Measurements from ENCODE around the gene IQCE. TPM values are rescaled to one million over a fixed set of nuclear protein-coding genes. Genes with fewer than 3 reads are reported as not detected.

IQCE gene, protein sequence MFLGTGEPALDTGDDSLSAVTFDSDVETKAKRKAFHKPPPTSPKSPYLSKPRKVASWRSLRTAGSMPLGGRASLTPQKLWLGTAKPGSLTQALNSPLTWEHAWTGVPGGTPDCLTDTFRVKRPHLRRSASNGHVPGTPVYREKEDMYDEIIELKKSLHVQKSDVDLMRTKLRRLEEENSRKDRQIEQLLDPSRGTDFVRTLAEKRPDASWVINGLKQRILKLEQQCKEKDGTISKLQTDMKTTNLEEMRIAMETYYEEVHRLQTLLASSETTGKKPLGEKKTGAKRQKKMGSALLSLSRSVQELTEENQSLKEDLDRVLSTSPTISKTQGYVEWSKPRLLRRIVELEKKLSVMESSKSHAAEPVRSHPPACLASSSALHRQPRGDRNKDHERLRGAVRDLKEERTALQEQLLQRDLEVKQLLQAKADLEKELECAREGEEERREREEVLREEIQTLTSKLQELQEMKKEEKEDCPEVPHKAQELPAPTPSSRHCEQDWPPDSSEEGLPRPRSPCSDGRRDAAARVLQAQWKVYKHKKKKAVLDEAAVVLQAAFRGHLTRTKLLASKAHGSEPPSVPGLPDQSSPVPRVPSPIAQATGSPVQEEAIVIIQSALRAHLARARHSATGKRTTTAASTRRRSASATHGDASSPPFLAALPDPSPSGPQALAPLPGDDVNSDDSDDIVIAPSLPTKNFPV
- 22.2 TPM for total RNA-seq
- long read RNA-seq, full-length matches to known transcripts, result 7 of 32 reads
- long read RNA-seq, partial matches to known transcripts, result 17 of 32 reads
- long read RNA-seq, other reads (novel, unspliced or antisense), result 8 of 32 reads

DNA sequence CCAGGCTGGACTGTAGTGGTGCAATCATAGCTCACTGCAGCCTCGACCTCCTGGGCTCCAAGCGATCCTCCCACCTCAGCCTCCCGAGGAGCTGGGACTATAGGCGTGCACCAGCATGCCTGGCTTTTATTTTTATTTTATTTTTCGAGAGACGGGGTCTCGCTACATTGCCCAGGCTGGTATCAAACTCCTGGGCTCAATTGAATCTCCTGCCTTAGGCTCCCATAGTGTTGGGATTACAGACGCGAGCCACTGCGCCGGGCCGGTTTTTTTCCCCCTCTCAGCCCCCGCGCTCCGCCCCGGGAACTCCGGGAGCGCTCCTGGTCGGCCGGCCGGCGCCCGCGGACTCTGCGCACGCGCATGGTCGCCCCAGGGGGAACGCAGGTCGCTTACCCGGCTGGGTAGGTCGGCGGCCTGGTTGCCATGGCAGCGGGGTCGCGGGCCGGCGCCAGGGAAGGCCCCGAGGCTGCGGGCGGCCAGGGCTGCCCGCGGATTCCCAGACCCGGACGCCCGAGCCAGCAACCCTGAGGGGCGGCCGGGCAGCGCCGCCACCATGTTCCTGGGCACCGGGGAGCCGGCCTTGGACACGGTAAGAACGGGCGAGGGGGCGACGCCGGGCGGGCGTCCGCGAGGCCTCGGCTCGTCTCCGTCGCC, at the start of gene IQCE:
IQCE (plus strand) TSS at position 351 of the 654 bp plus-strand sequence; CDS start at position 554, 203 bp downstream.
- TF ChIP-seq, protein P1, sequence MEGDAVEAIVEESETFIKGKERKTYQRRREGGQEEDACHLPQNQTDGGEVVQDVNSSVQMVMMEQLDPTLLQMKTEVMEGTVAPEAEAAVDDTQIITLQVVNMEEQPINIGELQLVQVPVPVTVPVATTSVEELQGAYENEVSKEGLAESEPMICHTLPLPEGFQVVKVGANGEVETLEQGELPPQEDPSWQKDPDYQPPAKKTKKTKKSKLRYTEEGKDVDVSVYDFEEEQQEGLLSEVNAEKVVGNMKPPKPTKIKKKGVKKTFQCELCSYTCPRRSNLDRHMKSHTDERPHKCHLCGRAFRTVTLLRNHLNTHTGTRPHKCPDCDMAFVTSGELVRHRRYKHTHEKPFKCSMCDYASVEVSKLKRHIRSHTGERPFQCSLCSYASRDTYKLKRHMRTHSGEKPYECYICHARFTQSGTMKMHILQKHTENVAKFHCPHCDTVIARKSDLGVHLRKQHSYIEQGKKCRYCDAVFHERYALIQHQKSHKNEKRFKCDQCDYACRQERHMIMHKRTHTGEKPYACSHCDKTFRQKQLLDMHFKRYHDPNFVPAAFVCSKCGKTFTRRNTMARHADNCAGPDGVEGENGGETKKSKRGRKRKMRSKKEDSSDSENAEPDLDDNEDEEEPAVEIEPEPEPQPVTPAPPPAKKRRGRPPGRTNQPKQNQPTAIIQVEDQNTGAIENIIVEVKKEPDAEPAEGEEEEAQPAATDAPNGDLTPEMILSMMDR (IDR thresholded peaks at IDR 0.05), result no peak
- no peaks in the 10 kb centered on the region for H3K27me3 ChIP-seq
- H3K4me1 ChIP-seq, result peaks cover 33% of the 10 kb centered on the region
- peak within 1 kb of the TSS; percentile 80 for H3K27ac ChIP-seq
- intact Hi-C loops (cut with DNase I), result no loop called here
- DNase-seq (peak; percentile 98), ATAC-seq (peak; percentile 89)
- no peaks in the 10 kb centered on the region for H3K36me3 ChIP-seq
- peak within 1 kb of the TSS; percentile 90 for H3K4me3 ChIP-seq
- H3K9me3 ChIP-seq, result no peaks in the 10 kb centered on the region

DNA sequence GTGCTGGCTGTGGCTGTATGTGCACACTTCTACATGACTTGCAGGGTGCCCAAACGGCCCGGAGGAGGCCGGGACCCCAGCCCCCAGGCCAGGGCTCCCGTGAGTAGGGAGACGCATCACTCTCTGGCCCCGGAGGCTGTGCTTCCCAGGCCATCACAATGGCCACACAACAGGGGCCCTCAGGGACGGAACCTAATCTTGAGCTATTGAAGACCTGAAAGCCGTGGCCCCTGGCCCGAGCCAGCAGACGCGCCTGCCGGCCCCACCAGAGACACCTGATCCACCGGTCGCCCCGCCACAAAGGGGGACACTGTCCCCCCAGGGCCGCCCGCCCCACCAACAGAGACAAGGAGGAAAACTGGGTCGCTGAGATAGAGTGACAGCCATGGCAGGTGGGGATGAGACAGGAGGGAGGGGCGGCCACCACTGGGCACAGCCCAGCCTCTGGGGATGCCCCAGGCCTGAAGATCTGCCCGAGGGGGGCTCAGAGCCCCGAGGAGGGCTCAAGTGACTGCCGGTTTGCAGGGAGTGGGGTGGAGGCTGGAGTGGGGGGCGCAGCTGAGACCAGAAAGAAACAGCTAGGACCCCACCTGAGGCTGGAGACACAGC, 49.4 kb upstream of the IQCE start:
- intact Hi-C loops (cut with DNase I), result no loop called here
- TF ChIP-seq, protein P1 (IDR thresholded peaks at IDR 0.05), result no peak
- H3K9me3 ChIP-seq, result no peaks in the 10 kb centered on the region
- no peak overlapping the region for H3K27ac ChIP-seq
- H3K36me3 ChIP-seq, result no peaks in the 10 kb centered on the region
- no peak overlapping the region for H3K4me3 ChIP-seq
- H3K27me3 ChIP-seq, result no peaks in the 10 kb centered on the region
- peaks cover 52% of the 10 kb centered on the region for H3K4me1 ChIP-seq
- ATAC-seq (no peak), DNase-seq (no peak)

DNA sequence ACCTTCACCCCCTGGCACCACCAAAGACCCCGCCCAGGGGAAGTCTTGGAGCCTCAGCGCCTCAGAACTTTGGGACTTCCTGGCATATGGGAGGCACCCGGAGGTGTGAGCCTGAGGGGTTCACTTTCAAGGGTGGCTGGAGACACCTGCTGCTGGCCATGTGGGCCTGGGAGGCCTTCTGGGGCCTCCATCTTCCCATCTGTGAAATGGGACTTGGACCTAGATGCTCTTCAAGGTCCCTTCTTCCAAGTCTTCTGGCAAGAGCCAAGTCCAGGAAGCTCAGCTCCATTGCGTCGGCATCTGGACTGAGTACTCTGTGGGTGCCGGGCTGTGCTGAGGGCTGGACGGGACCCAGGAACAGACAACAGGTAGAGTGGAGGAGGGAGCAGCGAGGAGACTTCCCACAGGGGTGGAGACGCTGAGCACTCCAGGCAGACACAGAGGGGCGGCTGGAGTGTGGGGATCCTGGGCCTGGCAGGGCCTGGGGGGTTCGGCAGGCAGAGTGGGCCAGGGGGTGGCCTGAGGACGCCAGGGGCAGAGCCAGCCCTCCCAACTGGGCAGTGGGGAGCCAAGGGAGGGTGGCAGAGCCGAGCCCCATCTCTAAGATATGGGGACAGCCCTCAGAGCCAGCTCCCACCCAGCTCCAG, 48.5 kb upstream of the IQCE start:
- intact Hi-C loops (cut with DNase I), result no loop called here
- no peak for DNase-seq
- H3K27ac ChIP-seq, result peak overlapping the region; percentile 78

DNA sequence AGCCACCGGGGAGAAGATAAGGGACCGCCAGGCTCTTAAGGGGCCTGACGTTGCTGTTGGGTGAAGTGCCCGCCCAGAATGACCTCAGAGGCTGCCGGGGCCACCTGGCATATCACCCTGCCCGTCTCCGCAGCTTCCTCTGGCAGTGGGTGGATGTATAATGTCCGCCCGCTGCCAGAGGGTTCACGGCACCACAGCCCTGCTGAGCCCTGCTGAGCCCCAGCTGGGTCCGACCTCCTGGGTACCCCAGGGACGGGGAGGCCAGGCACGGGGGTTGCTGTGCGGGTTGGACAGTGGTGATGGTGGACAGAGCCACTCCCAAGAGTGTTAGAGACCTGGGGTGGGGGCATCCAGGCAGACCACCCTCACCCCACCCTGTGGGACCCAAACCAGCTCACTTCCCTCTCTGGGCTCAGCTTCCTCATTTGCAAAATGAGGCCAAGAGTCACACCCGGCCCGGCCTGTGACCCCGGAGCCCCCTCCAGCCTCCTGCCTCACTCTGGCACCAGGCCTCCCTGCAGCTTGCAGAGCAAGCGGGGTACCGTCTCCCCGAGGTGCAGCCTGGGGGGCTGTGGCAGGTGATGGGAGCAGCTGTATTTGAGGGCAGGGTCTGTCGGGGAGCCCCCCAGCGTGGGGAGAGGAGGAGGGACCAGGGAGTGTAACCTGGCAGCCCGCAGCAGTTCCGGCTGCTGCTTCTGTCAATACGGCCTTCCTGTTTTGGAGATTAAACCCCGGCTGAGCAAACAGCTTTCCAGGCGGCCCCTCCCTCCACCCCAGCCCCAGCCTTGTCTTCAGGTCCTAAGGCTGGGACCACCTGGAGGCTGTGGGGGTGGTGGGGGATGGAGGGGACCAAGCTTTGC, 47.6 kb upstream of the IQCE start:
- no peak for DNase-seq
- Histone ChIP-seq H3K27me3 (no peaks in the 10 kb centered on the region), H3K4me1 (peaks cover 52% of the 10 kb centered on the region), H3K4me3 (peak overlapping the region; percentile 33), H3K9me3 (no peaks in the 10 kb centered on the region), H3K27ac (peak overlapping the region; percentile 78), H3K36me3 (no peaks in the 10 kb centered on the region)
- intact Hi-C loops (cut with DNase I), result no loop called here
- TF ChIP-seq, protein P1 (IDR thresholded peaks at IDR 0.05), result no peak
- peak; percentile 52 for ATAC-seq

More for the DNA sequence above, 48.5 kb upstream of the IQCE start:
- Histone ChIP-seq H3K9me3 (no peaks in the 10 kb centered on the region), H3K4me3 (no peak overlapping the region), H3K36me3 (no peaks in the 10 kb centered on the region), H3K4me1 (peaks cover 52% of the 10 kb centered on the region), H3K27me3 (no peaks in the 10 kb centered on the region)
- no peak for ATAC-seq
- TF ChIP-seq, protein P1 (IDR thresholded peaks at IDR 0.05), result no peak
